ENCODE results near the gene MXD4.

GRCh38 chr4:2245057-2245786 lies 16.7 kb downstream of the MXD4 start:
- TF ChIP-seq POLR2A (IDR thresholded peaks at IDR 0.05), result no peak
- no peak for TF ChIP-seq CTCF (IDR thresholded peaks at IDR 0.05)
